Gastrocnemius medialis (tissue), 4 donors: ENCODE results near the gene SMIM43.
"Not testable (repeated sequence)": the region's sequence is repeated elsewhere in the genome, so short reads cannot be mapped to it uniquely, and the experiment has no call there.

Source experiments
- CTCF ChIP-seq, 5 experiments: fragments of 450-650 bp in 3 of 5; fragments of 200-600 bp in 2 of 5; sonication (generic) in 2 of 5; IDR thresholded peaks in 4 of 5; conservative IDR thresholded peaks in 1 of 5; 1 replicate in 4 of 5; 2 replicates in 1 of 5; pipeline ENCODE4 v1.5.1; 2016 to 2019; ENCODE audit warnings: antibody characterized with exemption in 5 of 5, mild to moderate bottlenecking in 3 of 5, moderate library complexity in 3 of 5
- POLR2A ChIP-seq, 2 donors: fragments of 450-650 bp; IDR thresholded peaks; one replicate each; pipeline ENCODE4 v1.6.1; 2017; ENCODE audit warnings: antibody characterized with exemption in 2 of 2, mild to moderate bottlenecking in 2 of 2, moderate library complexity in 2 of 2

DNA sequence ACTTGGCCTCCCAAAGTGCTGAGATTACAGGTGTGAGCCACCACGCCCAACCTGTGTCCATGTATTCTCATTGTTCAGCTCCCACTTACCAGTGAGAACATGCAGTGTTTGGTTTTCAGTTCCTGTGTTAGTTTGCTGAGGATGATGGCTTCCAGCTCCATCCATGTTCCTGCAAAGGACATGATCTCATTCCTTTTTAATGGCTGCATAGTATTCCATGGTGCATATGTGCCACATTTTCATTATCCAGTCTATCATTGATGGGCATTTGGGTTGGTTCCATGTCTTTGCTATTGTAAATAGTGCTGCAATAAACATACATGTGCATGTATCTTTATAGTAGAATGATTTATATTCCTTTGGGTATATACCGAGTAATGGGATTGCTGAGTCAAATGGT, 35.2 kb downstream of the SMIM43 start:
- TF ChIP-seq CTCF (IDR thresholded peaks at IDR 0.05 in 4 of 5, conservative IDR thresholded peaks at IDR 0.05 in 1 of 5); POLR2A (IDR thresholded peaks at IDR 0.05): not testable (repeated sequence)
